LNCaP clone FGC (cell line): ENCODE results near the gene SMG9.

Source experiments
- DNase-seq: peaks from one replicate; pipeline ENCODE4 v3.0.0-alpha.2; 2011; ENCODE audit warnings: low read depth
- H3K4me3 ChIP-seq: 2 replicates; pipeline ENCODE4 v1.5.1; 2011; ENCODE audit warnings: mild to moderate bottlenecking, low read depth, low read length, control low read depth
- TF ChIP-seq, protein P1 (sequence below): IDR thresholded peaks from 2 replicates; pipeline ENCODE4 v1.5.1; 2012; ENCODE audit warnings: mild to moderate bottlenecking; ENCODE audit not compliant: control insufficient read depth, insufficient read depth; ENCODE audit errors: extremely low read depth

The SMG9 gene

DNA sequence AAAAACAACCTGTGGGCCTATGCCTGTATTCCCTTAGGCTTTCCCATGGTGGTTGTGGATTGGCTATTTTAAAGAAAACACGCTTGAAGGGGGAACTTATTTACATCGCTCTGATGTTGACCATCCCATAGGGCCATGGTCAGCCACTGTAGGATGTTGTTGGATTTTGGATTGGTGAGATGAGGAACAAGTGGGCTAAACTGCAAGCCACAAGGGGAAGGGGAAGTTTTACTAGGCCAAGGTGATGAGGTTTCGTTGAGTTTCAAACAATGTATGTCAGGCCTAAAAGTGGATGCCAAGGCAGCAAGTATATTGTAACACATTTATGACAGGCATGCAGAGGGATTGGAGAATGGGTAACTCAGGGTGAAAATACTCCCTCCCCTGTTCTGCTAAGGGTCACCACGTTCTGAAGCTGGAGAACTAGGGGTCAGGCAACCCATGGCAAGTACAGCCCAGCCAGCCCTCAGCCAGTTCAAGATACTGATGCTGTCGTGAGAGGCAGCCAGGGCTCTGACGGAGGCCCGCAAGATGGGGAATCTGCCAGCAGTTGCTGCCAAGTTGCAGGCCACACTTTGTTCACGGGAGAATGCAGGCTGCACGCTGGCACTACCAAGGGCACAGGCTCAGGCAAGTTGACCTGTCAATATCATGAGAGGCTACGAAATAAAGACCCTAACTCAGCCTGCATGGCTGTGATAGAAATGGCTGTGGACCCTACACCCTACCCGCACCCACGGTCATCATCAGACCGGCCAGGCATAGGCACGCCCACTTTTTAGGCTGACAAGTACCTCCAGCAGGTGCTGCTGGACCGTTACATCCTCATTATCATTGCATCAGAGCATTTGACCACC, 27.8 kb downstream of the SMG9 start:
- TF ChIP-seq, protein P1, sequence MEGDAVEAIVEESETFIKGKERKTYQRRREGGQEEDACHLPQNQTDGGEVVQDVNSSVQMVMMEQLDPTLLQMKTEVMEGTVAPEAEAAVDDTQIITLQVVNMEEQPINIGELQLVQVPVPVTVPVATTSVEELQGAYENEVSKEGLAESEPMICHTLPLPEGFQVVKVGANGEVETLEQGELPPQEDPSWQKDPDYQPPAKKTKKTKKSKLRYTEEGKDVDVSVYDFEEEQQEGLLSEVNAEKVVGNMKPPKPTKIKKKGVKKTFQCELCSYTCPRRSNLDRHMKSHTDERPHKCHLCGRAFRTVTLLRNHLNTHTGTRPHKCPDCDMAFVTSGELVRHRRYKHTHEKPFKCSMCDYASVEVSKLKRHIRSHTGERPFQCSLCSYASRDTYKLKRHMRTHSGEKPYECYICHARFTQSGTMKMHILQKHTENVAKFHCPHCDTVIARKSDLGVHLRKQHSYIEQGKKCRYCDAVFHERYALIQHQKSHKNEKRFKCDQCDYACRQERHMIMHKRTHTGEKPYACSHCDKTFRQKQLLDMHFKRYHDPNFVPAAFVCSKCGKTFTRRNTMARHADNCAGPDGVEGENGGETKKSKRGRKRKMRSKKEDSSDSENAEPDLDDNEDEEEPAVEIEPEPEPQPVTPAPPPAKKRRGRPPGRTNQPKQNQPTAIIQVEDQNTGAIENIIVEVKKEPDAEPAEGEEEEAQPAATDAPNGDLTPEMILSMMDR = no peak
- DNase-seq = no peak
- H3K4me3 ChIP-seq = no peak overlapping the region

- DNase-seq = no peak
- TF ChIP-seq, protein P1 = no peak
- H3K4me3 ChIP-seq = no peak overlapping the region
These were observed 29.3 kb downstream of the SMG9 start for GRCh38 chr19:43725468-43725867.

DNA sequence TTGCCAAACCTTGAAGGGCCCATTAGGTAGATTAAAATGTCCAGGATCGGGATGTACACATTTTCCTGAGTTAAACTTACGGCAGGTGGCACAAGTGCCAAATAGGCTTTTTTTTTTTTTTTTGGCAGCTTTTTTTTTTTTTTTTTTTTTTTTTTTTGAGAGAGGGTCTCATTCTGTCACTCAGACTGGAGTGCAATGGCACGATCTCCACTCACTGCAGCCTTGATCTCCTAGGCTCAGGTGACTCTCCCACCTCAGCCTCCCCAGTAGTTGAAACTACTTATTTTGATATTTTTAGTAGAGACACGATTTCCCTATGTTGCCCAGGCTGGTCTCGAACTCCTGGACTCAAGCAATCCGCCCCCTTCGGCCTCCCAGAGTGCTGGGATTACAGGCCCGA, 29.9 kb downstream of the SMG9 start:
- no peak overlapping the region for H3K4me3 ChIP-seq
- TF ChIP-seq, protein P1 = no peak
- no peak for DNase-seq

- no peak overlapping the region for H3K4me3 ChIP-seq
- TF ChIP-seq, protein P1 = no peak
- DNase-seq = no peak
These were observed 31.2 kb downstream of the SMG9 start for GRCh38 chr19:43723588-43723987.

DNA sequence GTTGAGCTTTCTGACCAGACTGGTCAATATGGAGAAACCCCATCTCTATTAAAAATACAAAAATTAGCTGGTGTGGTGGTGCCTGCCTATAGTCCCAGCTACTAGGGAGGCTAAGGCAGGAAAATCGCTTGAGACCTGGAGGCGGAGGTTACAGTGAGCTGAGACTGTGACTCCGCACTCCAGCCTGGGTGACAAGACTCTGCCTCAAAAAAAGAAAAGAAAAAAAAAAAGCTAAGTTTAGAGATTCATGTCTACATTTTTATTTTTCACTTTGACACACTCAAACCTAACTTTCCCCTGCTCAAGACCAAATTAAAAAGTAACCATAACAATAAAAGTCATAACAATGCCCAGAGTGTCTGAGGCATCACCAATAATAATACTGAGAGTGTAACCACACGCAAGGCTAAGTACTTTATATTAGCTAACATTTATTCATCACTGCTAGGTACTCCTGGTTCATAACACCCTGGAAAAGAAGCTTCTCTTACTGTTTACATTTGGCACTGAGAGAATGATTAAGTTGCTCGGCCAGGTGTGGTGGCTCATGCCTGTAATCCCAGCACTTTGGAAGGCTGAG, 33.2 kb downstream of the SMG9 start:
- H3K4me3 ChIP-seq = no peak overlapping the region
- TF ChIP-seq, protein P1 = no peak
- DNase-seq = no peak

- DNase-seq = no peak
- no peak overlapping the region for H3K4me3 ChIP-seq
- TF ChIP-seq, protein P1 = no peak
These were observed 33.8 kb downstream of the SMG9 start for GRCh38 chr19:43720936-43721335.
